OCI-LY7 (cell line): ENCODE data around the gene DDHD1. TPM values are rescaled to one million over a fixed set of nuclear protein-coding genes. Genes with fewer than 3 reads are reported as not detected.
A peak's percentile ranks its signal among the peaks of the same experiment; 100 is the strongest.

ENCODE experiments used
- BruUV-seq: library from RNA; stranded (reverse); fragments of 400-500 nt; replicated peaks from 2 replicates; lab custom pipeline; 2021; lab: Mats Ljungman, UMichigan
- CTCF ChIA-PET: fragments of 300-600 bp; sonication (Branson Sonifier 250); formaldehyde crosslinking; loops from one replicate; lab custom pipeline; 2022; ENCODE audit warnings: antibody characterized with exemption; ENCODE audit not compliant: unreplicated experiment; lab: Charles Lee
- POLR2A ChIA-PET: fragments of 300-600 bp; sonication (Branson Sonifier 250); formaldehyde crosslinking; loops from one replicate; lab custom pipeline; 2022; ENCODE audit warnings: antibody characterized with exemption; lab: Charles Lee
- DNase-seq: peaks from one replicate; pipeline ENCODE4 v3.0.0-alpha.2; 2015; ENCODE audit warnings: low spot score
- H2AFZ ChIP-seq: fragments of 200-600 bp; sonication (generic), shearing (Covaris generic); 2 replicates; pipeline ENCODE4 v1.6.1; 2014; ENCODE audit warnings: mild to moderate bottlenecking, antibody characterized with exemption, low read length, moderate library complexity
- H3K27ac ChIP-seq: fragments of 200-600 bp; sonication (generic); 2 replicates; pipeline ENCODE4 v1.5.1; 2014; ENCODE audit warnings: mixed run types, low read depth, mild to moderate bottlenecking, moderate library complexity, low read length, inconsistent platforms; ENCODE audit not compliant: poor library complexity, severe bottlenecking
- H3K36me3 ChIP-seq: fragments of 200-600 bp; sonication (generic); 2 replicates; pipeline ENCODE4 v1.6.1; 2014; ENCODE audit warnings: mild to moderate bottlenecking, antibody characterized with exemption, low read length, moderate library complexity, mixed read lengths; ENCODE audit not compliant: insufficient read depth
- H3K4me1 ChIP-seq: fragments of 200-600 bp; sonication (generic); 2 replicates; pipeline ENCODE4 v1.5.1; 2014; ENCODE audit warnings: mild to moderate bottlenecking, low read length; ENCODE audit not compliant: insufficient read depth, poor library complexity, severe bottlenecking
- H3K4me2 ChIP-seq: fragments of 200-600 bp; sonication (generic); 2 replicates; pipeline ENCODE4 v1.6.1; 2014; ENCODE audit warnings: mild to moderate bottlenecking, low read length
- H3K4me3 ChIP-seq: fragments of 200-600 bp; sonication (generic); 2 replicates; pipeline ENCODE4 v1.5.1; 2014; ENCODE audit warnings: mild to moderate bottlenecking, low read depth, low read length; ENCODE audit not compliant: poor library complexity, severe bottlenecking
- H3K79me2 ChIP-seq: fragments of 200-600 bp; sonication (generic); 2 replicates; pipeline ENCODE4 v1.6.1; 2016; ENCODE audit warnings: low read depth, mild to moderate bottlenecking, low read length, moderate library complexity, mixed read lengths; ENCODE audit not compliant: insufficient read depth
- H3K9me2 ChIP-seq: fragments of 200-600 bp; sonication (generic); 2 replicates; pipeline ENCODE4 v1.6.1; 2016; ENCODE audit warnings: mild to moderate bottlenecking, low read length, mixed read lengths; ENCODE audit not compliant: insufficient read depth
- H3K9me3 ChIP-seq: fragments of 200-600 bp; sonication (generic); 2 replicates; pipeline ENCODE4 v1.6.1; 2014; ENCODE audit warnings: mild to moderate bottlenecking, mixed run types, low read length, mixed read lengths
- H4K20me1 ChIP-seq: fragments of 200-600 bp; sonication (generic); 2 replicates; pipeline ENCODE4 v1.6.1; 2014; ENCODE audit warnings: mild to moderate bottlenecking, antibody characterized with exemption, low read length, moderate library complexity, mixed read lengths; ENCODE audit not compliant: insufficient read depth
- CTCF ChIP-seq: fragments of 200-600 bp; sonication (generic); conservative IDR thresholded peaks from 2 replicates; pipeline ENCODE4 v1.5.1; 2014; ENCODE audit warnings: mild to moderate bottlenecking, antibody characterized with exemption, low read length, moderate library complexity, mixed read lengths
- EZH2phosphoT487 ChIP-seq: fragments of 200-600 bp; sonication (generic); IDR thresholded peaks from 2 replicates; pipeline ENCODE4 v1.6.1; 2018; ENCODE audit warnings: low read depth, borderline replicate concordance, mild to moderate bottlenecking, mixed run types, antibody characterized with exemption, low read length, moderate library complexity, mixed read lengths
- intact Hi-C: fragments of 100-400 bp; cut with micrococcal nuclease; formaldehyde crosslinking; loops from one replicate; pipeline ENCODE4 v1.10.0; 2022; ENCODE audit not compliant: unreplicated experiment
- total RNA-seq, 2 experiments: library from RNA; depleted of rRNA in 1 of 2; stranded (reverse); fragments of >200 nt in 1 of 2; shearing (Covaris generic) in 1 of 2; gene quantifications; 2 replicates each; pipeline ENCODE4 v1.2.3, GENCODE V29; 2014 to 2022

DDHD1 gene
- total RNA-seq, 2 experiments from 2014 or later, result 28.7 to 45.2 TPM

GRCh38 chr14:53128303-53129028 is 24.7 kb downstream of the DDHD1 start:
- Histone ChIP-seq H3K4me1 (peaks cover 17% of the 10 kb centered on the region), H4K20me1 (no peaks in the 10 kb centered on the region), H2AFZ (no peak overlapping the region), H3K4me3 (no peak overlapping the region), H3K9me3 (no peaks in the 10 kb centered on the region), H3K79me2 (peaks cover 39% of the 10 kb centered on the region), H3K27ac (no peak overlapping the region), H3K4me2 (no peak overlapping the region), H3K9me2 (no peaks in the 10 kb centered on the region), H3K36me3 (no peaks in the 10 kb centered on the region; the same call in 1 of the 2 replicates)
- no peak for TF ChIP-seq EZH2phosphoT487
- TF ChIP-seq CTCF, result no peak
- no TSS peak for BruUV-seq
- DNase-seq, result no peak
- ChIA-PET POLR2A (interaction anchor here (1.9 kb wide), 1 partner anchor 19 kb away, joined by 7 read pairs; no protein-coding TSS in a partner anchor), CTCF (no interaction called here)
- intact Hi-C loops, result no loop called here

GRCh38 chr14:53127832-53128231 is 25.3 kb downstream of the DDHD1 start:
- POLR2A ChIA-PET, result interaction anchor here (1.2 to 1.9 kb wide), 3 partner anchors 16 to 21 kb away, joined by 5 to 7 read pairs (median 5); no protein-coding TSS in a partner anchor
- Histone ChIP-seq H3K4me2 (peak overlapping the region; percentile 48; the same call in 1 of the 2 replicates), H3K4me3 (no peak overlapping the region), H3K9me2 (no peaks in the 10 kb centered on the region), H3K79me2 (peaks cover 42% of the 10 kb centered on the region), H3K9me3 (no peaks in the 10 kb centered on the region), H4K20me1 (no peaks in the 10 kb centered on the region), H3K27ac (no peak overlapping the region), H3K4me1 (peaks cover 17% of the 10 kb centered on the region), H2AFZ (no peak overlapping the region), H3K36me3 (no peaks in the 10 kb centered on the region; the same call in 1 of the 2 replicates)
- BruUV-seq, result no TSS peak
- CTCF ChIA-PET, result no interaction called here
- DNase-seq, result no peak
- intact Hi-C loops, result no loop called here
- TF ChIP-seq CTCF (no peak), EZH2phosphoT487 (no peak)

- Histone ChIP-seq H2AFZ (no peak overlapping the region), H3K79me2 (peaks cover 42% of the 10 kb centered on the region), H3K27ac (peak overlapping the region; percentile 1)
These were observed 26.0 kb downstream of the DDHD1 start for GRCh38 chr14:53127151-53127550.

More at GRCh38 chr14:53127151-53127550, 26.0 kb downstream of the DDHD1 start:
- H3K9me3 ChIP-seq, result no peaks in the 10 kb centered on the region
- H4K20me1 ChIP-seq, result no peaks in the 10 kb centered on the region
- no peak for DNase-seq
- H3K36me3 ChIP-seq, result 0 out of 2 replicates have a peak, but pooled peaks cover under 1% of the 10 kb centered on the region
- peak overlapping the region; percentile 28 for H3K4me3 ChIP-seq
- POLR2A ChIA-PET, result interaction anchor here (0.7 to 1.9 kb wide), 6 partner anchors 9 to 25 kb away, joined by 4 to 7 read pairs (median 4); no protein-coding TSS in a partner anchor
- TF ChIP-seq EZH2phosphoT487 (no peak), CTCF (no peak)
- no TSS peak for BruUV-seq
- intact Hi-C loops, result no loop called here
- H3K4me2 ChIP-seq, result peak overlapping the region; percentile 48
- H3K4me1 ChIP-seq, result peaks cover 17% of the 10 kb centered on the region
- CTCF ChIA-PET, result no interaction called here
- H3K9me2 ChIP-seq, result no peaks in the 10 kb centered on the region
